ENCODE data around the gene PHF12. TPM values are rescaled to one million over a fixed set of nuclear protein-coding genes. Genes with fewer than 3 reads are reported as not detected.

Gene PHF12
- total and polyA plus RNA-seq, 2 of the 4 experiments (the other 2 are of a cell fraction) = 24.4 to 25.6 TPM

GRCh38 chr17:28957277-28957991 is 6.1 kb upstream of the PHF12 start:
- H3K4me1 ChIP-seq (ENCODE audit: control insufficient read depth, insufficient read depth, low read length) = no peaks in the 10 kb centered on the region

More at GRCh38 chr17:28957277-28957991, 6.1 kb upstream of the PHF12 start:
- ATAC-seq (ENCODE audit: low read depth) (no peak), DNase-seq (no peak)
- no peak overlapping the region for H2AK9ac ChIP-seq (replicated peaks; ENCODE audit: low read depth, low read length, poor library complexity)
- no peak overlapping the region for H2AFZ ChIP-seq (replicated peaks; ENCODE audit: low read length, poor library complexity)
- H3K27me3 ChIP-seq (ENCODE audit: control insufficient read depth, insufficient read depth, low read length) = no peaks in the 10 kb centered on the region; the same call in 1 of the 2 replicates
- no peak overlapping the region for H4K5ac ChIP-seq (ENCODE audit: low read depth, low read length)
- intact Hi-C loops (cut with micrococcal nuclease) = no loop called here
- no peak overlapping the region for H4K91ac ChIP-seq (ENCODE audit: insufficient read depth, low read depth, low read length)
- no TSS peak for BruUV-seq (replicated peaks)
- dilution Hi-C loops (cut with HindIII; ENCODE audit: low sequenced_read_pairs, unreplicated experiment) = no loop called here
- no peak overlapping the region for H4K8ac ChIP-seq (ENCODE audit: low read depth in 2 of 2, low read length in 2 of 2)
- no peak overlapping the region for H3K4ac ChIP-seq (ENCODE audit: low read depth, low read length)
- no peaks in the 10 kb centered on the region for H4K20me1 ChIP-seq (ENCODE audit: insufficient read depth, low read length)
- WGBS, 2 experiments (ENCODE audit: extremely low coverage in 2 of 2, insufficient read length in 1 of 2) = 95% methylated on average over 4 of the region's 13 CpGs; no CpG with 5 or more reads in 1 of the 2 experiments
- no peak overlapping the region for H2BK5ac ChIP-seq (ENCODE audit: low read depth, low read length, poor library complexity, severe bottlenecking)
- H3K79me1 ChIP-seq (ENCODE audit: low read depth in 1 of 2, low read length in 2 of 2) = peaks cover 0 to 13% of the 10 kb centered on the region in 2 experiments; a peak in 2 of 4 replicates
- in situ Hi-C loops (cut with MboI; ENCODE audit: low sequenced_read_pairs) = no loop called here
- H3K18ac ChIP-seq (ENCODE audit: low read depth, low read length) = no peak overlapping the region
- H3K9ac ChIP-seq (ENCODE audit: low read depth, low read length) = no peak overlapping the region
- H3K36me3 ChIP-seq (ENCODE audit: control insufficient read depth, insufficient read depth, low read length) = no peaks in the 10 kb centered on the region
- no peak overlapping the region for H2BK20ac ChIP-seq (ENCODE audit: low read depth, low read length)
- no peak overlapping the region for H3K27ac ChIP-seq (ENCODE audit: insufficient read depth, low read length)
- H3K4me3 ChIP-seq (ENCODE audit: insufficient read depth, low read depth, low read length) = no peak overlapping the region
- TF ChIP-seq BHLHE40 (IDR thresholded peaks at IDR 0.05; ENCODE audit: low read depth, low read length) (no peak), CTCF (conservative IDR thresholded peaks at IDR 0.05; ENCODE audit: low read depth, low read length) (no peak), MAZ (IDR thresholded peaks at IDR 0.05; ENCODE audit: borderline replicate concordance, low read depth, low read length) (no peak), NFE2L2 (IDR thresholded peaks at IDR 0.05; ENCODE audit: low read depth, low read length) (no peak), POLR2A (IDR thresholded peaks at IDR 0.05; ENCODE audit: low read depth, low read length) (no peak), RCOR1 (IDR thresholded peaks at IDR 0.05; ENCODE audit: insufficient replicate concordance, low read length) (no peak), USF2 (IDR thresholded peaks at IDR 0.05; ENCODE audit: low read depth, low read length) (no peak), CEBPB (IDR thresholded peaks at IDR 0.05; ENCODE audit: low read depth, low read length) (no peak), ELK1 (IDR thresholded peaks at IDR 0.05; ENCODE audit: borderline replicate concordance, low read depth, low read length) (no peak), RFX5 (IDR thresholded peaks at IDR 0.05; ENCODE audit: low read depth, low read length) (no peak), MAFK (IDR thresholded peaks at IDR 0.05; ENCODE audit: low read depth, low read length) (no peak), CHD1 (IDR thresholded peaks at IDR 0.05; ENCODE audit: low read depth, low read length) (no peak), SMC3 (IDR thresholded peaks at IDR 0.05; ENCODE audit: low read depth, low read length) (no peak), MXI1 (IDR thresholded peaks at IDR 0.05; ENCODE audit: borderline replicate concordance, low read depth, low read length) (no peak), FOS (IDR thresholded peaks at IDR 0.05; ENCODE audit: low read depth, low read length) (no peak), RAD21 (IDR thresholded peaks at IDR 0.05; ENCODE audit: low read length) (no peak)
- ChIA-PET POLR2A (ENCODE audit: unreplicated experiment) (interaction anchor here (0.6 kb wide), 1 partner anchor 105 kb away, joined by 4 read pairs; no protein-coding TSS in a partner anchor), CTCF (no interaction called here)
- H2BK120ac ChIP-seq (ENCODE audit: low read depth, low read length) = no peak overlapping the region
- H3K9me1 ChIP-seq (ENCODE audit: insufficient read depth, low read length) = peaks cover 8% of the 10 kb centered on the region; the same call in 1 of the 2 replicates
- H3K4me2 ChIP-seq (ENCODE audit: low read depth, low read length) = no peak overlapping the region
- H3K9me3 ChIP-seq (ENCODE audit: control insufficient read depth, insufficient read depth, low read length) = no peaks in the 10 kb centered on the region
- H2AK5ac ChIP-seq (ENCODE audit: low read depth, low read length) = no peak overlapping the region
- no peak overlapping the region for H3K56ac ChIP-seq (ENCODE audit: extremely low read depth, insufficient read depth, low read length)
- H2BK15ac ChIP-seq (ENCODE audit: low read depth, low read length) = no peak overlapping the region
- no peak overlapping the region for H3K14ac ChIP-seq (replicated peaks; ENCODE audit: low read depth, low read length)
- no peak overlapping the region for H3K23ac ChIP-seq (ENCODE audit: low read depth, low read length)
